NCI-H2171 treated with DMSO at 0.1 percent for 48 hours (cell line): Measurements from ENCODE around the gene PDCD7.
"Not testable (repeated sequence)": the region's sequence is repeated elsewhere in the genome, so short reads cannot be mapped to it uniquely, and the experiment has no call there.

Experiments
- DNase-seq: peaks from one replicate; lab custom pipeline; 2025; lab: John Stamatoyannopoulos, UW

PDCD7 gene

GRCh38 chr15:65074946-65075345 lies 58.7 kb downstream of the PDCD7 start:
- not testable (repeated sequence) for DNase-seq

GRCh38 chr15:65072617-65073016 lies 61.0 kb downstream of the PDCD7 start:
- DNase-seq: no peak

GRCh38 chr15:65072027-65072426 lies 61.6 kb downstream of the PDCD7 start:
- no peak for DNase-seq

GRCh38 chr15:65071381-65071811 lies 62.2 kb downstream of the PDCD7 start:
- DNase-seq: peak; percentile 28

- no peak for DNase-seq
Observed at GRCh38 chr15:65069779-65070546, 63.6 kb downstream of the PDCD7 start.

GRCh38 chr15:65069179-65069578 lies 64.4 kb downstream of the PDCD7 start:
- no peak for DNase-seq

GRCh38 chr15:65068403-65068788 lies 65.2 kb downstream of the PDCD7 start:
- no peak for DNase-seq

GRCh38 chr15:65067645-65068402 lies 65.8 kb downstream of the PDCD7 start, which contains the start of gene RASL12:
RASL12 (minus strand) TSS chr15:65067991; CDS start chr15:65067835, 156 bp downstream.
- no peak for DNase-seq
